B cell (primary cell): ENCODE results near the gene ACOXL.

Source experiments
- EZH2 ChIP-seq: IDR thresholded peaks from 2 replicates; pipeline ENCODE4 v1.6.1; 2012; ENCODE audit warnings: borderline replicate concordance, low read depth, mild to moderate bottlenecking, moderate library complexity, low read length; ENCODE audit not compliant: insufficient read depth, poor library complexity, severe bottlenecking
- TF ChIP-seq, protein P1 (sequence below): fragments of 200-600 bp; IDR thresholded peaks from one replicate; pipeline ENCODE4 v1.8.0; 2022; ENCODE audit warnings: antibody characterized with exemption, mild to moderate bottlenecking

- TF ChIP-seq, protein P1, sequence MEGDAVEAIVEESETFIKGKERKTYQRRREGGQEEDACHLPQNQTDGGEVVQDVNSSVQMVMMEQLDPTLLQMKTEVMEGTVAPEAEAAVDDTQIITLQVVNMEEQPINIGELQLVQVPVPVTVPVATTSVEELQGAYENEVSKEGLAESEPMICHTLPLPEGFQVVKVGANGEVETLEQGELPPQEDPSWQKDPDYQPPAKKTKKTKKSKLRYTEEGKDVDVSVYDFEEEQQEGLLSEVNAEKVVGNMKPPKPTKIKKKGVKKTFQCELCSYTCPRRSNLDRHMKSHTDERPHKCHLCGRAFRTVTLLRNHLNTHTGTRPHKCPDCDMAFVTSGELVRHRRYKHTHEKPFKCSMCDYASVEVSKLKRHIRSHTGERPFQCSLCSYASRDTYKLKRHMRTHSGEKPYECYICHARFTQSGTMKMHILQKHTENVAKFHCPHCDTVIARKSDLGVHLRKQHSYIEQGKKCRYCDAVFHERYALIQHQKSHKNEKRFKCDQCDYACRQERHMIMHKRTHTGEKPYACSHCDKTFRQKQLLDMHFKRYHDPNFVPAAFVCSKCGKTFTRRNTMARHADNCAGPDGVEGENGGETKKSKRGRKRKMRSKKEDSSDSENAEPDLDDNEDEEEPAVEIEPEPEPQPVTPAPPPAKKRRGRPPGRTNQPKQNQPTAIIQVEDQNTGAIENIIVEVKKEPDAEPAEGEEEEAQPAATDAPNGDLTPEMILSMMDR: no peak
- no peak for TF ChIP-seq EZH2
These were observed 275.6 kb downstream of the ACOXL start for GRCh38 chr2:111007757-111008688.
